NCI-H2107 (cell line): ENCODE data around the gene SNX9.
"Not testable (repeated sequence)": the region's sequence is repeated elsewhere in the genome, so short reads cannot be mapped to it uniquely, and the experiment has no call there.

Source experiments
- DNase-seq: peaks from one replicate; lab custom pipeline; 2025; lab: John Stamatoyannopoulos, UW

SNX9 gene

GRCh38 chr6:157927011-157927410 lies 104.0 kb downstream of the SNX9 start:
- no peak for DNase-seq

- no peak for DNase-seq
Measured at GRCh38 chr6:157928428-157928827, 105.4 kb downstream of the SNX9 start.

- DNase-seq: no peak
Measured at GRCh38 chr6:157929076-157929475, 106.0 kb downstream of the SNX9 start.

DNA sequence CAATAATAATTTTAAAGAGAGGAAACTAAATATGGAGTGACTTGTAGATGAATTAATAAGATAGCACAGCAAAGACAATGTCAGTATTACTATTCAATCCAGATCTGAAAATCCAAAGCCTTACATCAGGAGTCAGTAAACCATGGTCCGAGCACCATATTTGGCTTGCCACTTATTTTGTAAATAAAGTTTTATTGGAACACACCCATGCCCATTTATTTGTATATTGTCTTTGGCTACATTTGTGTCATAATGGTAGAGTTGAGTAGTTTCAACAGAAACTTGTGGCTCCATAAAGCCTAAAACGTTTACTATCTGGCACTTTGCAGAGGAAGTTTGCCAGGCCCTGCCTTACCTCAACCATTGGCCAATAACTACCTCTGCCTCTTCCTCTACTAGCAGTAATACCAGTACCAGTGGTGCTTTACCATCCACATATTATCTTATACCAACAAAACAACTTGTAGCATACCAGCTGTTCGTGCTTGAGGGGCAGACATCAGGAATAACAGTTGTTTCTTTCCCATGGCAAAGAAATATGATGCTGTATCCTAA lies 106.8 kb downstream of the SNX9 start:
- DNase-seq: no peak

- DNase-seq: no peak
Measured at GRCh38 chr6:157935786-157936185, 112.7 kb downstream of the SNX9 start.

DNA sequence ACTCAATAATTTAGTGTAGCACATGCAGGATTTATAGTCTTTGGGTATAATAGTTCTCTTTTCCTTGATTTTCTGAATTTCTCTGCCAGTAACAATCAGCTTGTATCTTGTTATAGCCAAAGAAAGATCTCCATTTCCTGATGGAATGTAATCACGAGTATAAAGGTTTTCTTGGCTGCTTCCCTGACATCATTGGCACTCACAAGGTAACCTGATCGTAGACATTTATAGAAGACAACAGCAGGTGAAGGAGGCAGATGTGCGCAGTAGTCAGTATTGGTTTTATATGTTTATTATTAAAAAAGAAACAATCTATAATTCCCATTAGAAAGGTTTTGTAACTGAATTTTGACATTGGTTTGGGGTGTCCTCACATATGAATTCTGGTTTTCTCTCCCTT lies 114.3 kb downstream of the SNX9 start:
- no peak for DNase-seq

DNA sequence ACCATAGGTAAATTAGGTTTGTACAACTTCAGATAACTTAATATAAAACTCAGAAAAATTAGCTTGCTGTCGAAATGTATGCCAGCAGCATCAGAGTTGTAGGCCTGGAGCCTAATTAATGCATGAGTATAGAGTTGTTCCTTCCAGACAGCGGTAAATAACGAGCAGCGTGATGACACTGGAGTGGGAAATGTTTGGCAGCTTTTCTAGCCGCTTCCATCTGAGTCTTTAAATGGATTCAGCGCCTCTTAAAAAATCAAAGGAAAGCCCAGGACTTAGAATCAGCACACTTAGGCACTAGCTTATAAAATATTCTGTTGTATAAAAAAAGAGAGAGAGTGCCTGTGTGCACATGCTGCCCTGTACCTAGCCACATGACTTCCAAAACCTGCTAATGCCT lies 114.9 kb downstream of the SNX9 start:
- no peak for DNase-seq

GRCh38 chr6:157940375-157941036 lies 117.5 kb downstream of the SNX9 start:
- not testable (repeated sequence) for DNase-seq

DNA sequence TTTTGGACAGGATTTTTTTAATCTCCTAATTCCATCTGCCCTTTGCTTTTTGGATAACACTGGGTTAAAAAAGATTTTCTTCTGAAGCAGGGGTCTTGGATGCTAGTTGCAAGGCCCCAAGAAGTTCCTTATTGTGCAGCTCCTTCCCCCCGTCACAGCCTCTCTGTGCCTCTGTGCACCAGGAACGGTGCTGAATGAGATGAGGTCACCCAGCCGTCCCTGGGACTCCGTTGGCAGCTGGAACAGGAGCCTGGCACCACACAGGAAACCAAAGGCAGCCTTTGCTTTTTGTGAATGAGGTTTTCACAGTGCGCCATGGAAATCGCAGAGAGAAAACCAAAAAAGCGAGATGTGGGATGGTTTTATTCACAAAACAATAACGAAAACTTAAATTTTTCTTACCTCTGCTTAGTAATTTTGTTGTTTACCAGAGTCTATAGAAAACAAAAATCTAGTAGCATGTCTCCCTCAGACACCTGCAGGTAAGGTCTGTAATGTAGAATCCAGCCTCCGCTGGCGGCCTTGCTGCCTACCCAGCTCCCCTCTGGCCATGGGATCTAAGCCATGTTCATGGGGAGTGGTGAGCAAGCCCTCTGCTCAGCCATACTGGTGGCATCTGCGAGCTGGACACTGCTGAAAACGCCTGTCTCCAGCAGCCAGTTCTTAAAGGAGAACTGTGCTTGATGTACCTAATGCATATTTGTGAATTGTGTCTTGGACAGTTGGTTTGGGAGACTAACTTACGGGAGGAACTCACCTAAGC lies 118.2 kb downstream of the SNX9 start:
- no peak for DNase-seq

DNA sequence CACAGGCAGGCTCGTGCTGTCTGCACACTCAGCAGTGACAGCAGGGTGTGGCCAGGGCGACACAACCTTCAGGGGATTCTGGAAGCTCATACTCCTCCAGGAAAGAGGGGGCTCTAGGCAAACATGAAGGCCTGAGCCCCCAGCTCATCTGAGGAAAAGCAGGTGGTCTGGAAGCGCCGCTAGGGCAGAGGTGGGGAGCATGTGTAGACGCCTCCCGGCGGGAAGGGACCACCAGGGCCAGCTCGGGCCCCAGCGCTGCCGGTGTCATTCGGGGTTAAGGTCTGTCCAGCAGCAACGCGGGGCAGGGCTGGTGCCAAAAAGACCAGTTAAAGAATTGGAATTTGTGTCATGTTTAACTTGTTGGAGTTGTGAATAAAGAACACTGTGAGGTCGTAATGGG lies 119.3 kb downstream of the SNX9 start:
- no peak for DNase-seq

- no peak for DNase-seq
Measured at GRCh38 chr6:157943249-157943963, 120.4 kb downstream of the SNX9 start.

DNA sequence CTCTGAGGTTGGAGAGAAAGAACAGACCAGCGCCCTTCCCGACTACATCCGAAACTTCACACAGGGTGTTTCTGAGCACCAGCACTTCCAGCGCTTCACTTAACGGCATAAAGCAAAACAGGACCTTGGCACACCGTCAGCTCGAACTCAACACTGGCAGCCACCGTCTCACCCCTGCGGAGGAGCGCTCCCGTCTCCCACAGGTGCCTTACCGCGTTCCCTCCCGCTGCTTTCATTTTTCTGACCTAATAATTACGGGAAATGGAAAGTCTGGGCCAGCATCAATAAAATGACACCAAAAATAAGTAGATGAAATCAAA lies 120.9 kb downstream of the SNX9 start:
- DNase-seq: no peak

DNA sequence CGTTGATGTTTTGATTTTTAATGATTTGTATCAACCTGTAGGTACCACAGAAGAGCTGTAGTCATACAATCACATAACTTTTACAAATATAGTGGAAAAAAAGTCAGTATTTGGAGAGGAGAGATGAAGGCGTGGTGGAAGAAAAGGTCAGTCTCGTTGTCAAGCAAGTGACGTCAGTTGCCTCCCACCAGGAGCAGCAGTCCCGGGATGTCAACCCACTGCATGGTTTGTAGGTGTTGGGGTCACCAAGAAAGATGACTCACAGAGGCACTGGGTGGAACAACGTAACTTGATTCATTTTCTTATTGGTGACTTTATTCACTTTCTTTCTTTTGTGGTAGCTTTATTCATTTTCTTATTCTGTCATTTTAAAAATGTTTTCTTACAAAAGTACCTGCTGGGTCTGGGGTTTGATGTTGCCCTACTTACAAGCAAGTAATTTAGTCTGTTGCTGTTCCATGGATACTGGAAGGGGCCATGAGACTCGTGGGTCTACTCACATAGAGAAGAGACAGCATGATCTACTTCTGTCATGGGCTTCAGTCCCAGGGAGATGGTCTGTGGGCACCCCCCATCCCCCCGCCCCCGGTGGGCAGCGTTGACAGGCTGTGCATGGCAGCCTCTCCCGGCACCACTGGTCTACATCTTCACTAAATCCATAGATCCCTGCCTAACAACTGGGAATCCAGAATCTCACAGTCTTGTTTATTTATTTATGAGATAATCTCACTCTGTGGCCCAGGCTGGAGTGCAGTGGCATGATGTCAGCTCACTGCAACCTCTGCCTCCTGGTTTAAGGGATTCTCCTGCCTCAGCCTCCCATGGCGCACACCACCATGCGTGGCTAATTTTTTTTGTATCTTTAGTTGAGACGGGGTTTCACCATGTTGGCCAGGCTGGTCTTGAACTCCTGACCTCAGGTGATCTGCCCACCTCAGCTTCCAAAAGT lies 122.2 kb downstream of the SNX9 start:
- DNase-seq: no peak

DNA sequence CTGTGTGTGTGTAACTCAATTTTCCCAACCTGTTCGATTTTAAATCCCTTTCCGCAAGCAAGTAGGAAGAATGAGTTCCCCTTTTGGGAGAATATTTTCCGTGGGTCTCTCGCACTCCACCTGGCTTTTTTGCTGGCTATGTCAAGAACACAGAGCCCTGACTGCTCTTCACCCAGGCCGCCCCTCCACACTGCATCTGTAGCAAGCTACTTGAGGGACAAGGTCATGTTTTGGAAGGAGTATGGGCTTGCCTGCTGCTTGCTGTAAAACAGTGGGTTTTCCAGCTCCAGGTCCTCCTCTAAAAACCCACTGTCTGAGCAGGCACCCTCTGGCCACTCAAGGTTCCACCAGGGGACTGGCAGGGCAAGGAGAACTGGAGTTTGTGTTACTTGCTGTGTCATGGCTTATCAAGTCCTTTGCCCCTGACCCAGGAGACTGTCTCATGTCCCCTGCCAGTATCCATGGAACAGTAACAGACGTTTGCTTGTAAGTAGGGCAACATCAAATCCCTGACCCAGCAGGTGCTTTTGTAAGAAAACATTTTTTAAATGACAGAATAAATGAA lies 123.1 kb downstream of the SNX9 start:
- no peak for DNase-seq

GRCh38 chr6:157946865-157947532 lies 124.0 kb downstream of the SNX9 start:
- DNase-seq: no peak

GRCh38 chr6:157950899-157951298 lies 127.9 kb downstream of the SNX9 start:
- not testable (repeated sequence) for DNase-seq

DNA sequence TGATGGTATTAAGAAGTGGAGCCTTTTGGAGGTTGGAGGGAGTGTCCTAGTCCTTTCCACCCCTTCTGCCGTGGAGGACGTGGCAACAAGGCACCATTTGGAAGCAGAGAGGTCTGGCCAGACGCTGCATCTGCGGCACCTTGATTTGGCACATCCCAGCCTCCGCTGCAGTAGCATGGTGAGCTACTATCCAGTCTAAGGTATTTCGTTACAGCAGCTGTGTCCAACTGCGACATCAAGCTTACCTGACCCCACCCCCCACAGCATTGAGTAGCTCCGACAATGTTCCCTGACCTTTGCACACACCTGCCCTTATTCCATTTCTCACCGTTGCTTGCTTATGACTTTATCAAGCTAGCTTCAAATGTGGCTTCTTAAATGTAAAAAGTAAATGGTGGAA lies 128.8 kb downstream of the SNX9 start:
- no peak for DNase-seq

GRCh38 chr6:157952861-157953351 lies 129.9 kb downstream of the SNX9 start:
- no peak for DNase-seq

GRCh38 chr6:157953580-157954091 lies 130.6 kb downstream of the SNX9 start:
- DNase-seq: no peak
